ENCODE results near the gene STRIP2. TPM values are rescaled to one million over a fixed set of nuclear protein-coding genes. Genes with fewer than 3 reads are reported as not detected.
"Not testable (repeated sequence)": the region's sequence is repeated elsewhere in the genome, so short reads cannot be mapped to it uniquely, and the experiment has no call there.

The STRIP2 gene, protein sequence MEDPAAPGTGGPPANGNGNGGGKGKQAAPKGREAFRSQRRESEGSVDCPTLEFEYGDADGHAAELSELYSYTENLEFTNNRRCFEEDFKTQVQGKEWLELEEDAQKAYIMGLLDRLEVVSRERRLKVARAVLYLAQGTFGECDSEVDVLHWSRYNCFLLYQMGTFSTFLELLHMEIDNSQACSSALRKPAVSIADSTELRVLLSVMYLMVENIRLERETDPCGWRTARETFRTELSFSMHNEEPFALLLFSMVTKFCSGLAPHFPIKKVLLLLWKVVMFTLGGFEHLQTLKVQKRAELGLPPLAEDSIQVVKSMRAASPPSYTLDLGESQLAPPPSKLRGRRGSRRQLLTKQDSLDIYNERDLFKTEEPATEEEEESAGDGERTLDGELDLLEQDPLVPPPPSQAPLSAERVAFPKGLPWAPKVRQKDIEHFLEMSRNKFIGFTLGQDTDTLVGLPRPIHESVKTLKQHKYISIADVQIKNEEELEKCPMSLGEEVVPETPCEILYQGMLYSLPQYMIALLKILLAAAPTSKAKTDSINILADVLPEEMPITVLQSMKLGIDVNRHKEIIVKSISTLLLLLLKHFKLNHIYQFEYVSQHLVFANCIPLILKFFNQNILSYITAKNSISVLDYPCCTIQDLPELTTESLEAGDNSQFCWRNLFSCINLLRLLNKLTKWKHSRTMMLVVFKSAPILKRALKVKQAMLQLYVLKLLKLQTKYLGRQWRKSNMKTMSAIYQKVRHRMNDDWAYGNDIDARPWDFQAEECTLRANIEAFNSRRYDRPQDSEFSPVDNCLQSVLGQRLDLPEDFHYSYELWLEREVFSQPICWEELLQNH
- 100 and 104 TPM in 2 replicates for total RNA-seq (2014; rRNA removed)
- 11.5 TPM for polyA plus RNA-seq (2012)

DNA sequence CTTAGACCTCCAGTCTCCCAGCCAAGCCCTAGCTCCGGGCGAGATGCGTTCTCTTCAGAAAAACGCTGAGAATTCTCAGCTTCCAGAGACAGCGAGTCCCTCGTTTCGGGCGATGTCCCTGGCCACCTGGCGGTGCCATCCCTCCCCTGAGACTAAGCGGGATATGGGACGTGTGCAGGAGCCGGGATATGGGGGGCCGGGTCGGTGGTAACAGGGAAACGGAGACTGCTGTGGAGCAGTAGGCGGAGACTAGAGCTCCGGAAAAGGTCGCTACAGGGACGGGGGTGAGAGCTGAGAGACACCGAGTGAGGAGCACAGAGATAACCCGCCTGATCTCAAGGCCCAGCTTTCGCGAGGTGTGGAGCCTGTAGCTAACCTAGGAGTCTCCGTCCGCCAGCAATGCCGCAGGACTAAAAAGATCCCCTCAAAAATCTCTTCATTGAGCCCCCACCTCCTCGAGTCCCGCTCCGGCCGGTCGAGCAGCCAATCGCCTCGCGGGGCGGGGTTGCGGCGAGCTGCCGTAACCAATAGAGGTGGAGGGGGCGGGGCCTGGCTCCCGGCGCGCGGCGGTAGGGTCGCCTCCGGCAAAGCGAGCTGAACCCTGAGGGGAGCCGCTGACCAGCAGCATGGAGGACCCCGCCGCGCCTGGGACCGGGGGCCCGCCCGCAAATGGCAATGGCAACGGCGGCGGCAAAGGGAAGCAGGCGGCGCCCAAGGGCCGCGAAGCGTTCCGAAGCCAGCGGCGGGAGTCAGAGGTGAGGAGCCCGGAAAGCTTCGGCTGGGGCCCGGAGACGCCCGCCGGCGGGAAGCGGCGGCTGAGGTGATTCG lies at the start of gene STRIP2:
Gene STRIP2, plus strand, starts transcription at position 586 of the 828 bp plus-strand sequence. Its CDS starts 41 bp downstream, at position 627.
- DNase-seq (ENCODE audit: low read depth), result peak; percentile 89

DNA sequence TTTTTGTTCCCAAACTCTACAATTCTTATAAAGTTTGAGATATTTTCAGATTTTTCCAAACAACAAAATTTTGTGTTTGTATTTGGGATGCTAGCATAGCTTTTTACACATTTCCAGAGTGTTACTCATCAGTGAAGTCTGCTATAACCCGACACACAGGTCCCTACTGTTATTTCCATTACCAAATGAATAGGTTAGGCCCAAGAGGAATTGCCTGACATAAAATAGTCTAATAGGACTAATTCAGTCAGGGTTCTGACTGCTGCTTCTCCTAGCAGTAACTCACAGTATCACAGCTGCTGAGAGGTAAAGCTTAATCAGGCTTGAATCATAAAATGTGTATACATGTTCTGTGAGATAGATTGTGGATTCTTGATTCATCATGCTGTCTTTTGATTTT lies 49.1 kb upstream of the STRIP2 start:
- DNase-seq (ENCODE audit: low read depth), result peak; percentile 20

DNA sequence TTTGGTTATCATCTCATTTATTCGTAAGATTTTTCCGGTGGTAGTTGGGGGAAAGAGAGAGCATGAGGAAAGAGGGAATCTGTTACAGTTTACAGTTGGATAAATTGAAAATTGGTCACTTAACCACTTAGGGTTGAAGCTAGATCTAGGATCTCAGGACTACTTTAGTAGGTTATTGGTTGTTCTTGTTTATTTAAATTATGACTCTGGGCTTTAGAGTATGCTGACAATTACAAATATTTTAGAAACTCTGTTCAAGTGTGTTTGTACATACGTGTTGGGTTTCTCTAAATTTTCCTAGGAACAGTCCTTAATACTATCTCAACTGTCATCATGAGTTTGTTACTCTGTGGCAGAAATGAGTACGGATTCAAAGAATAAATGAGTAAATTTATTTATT lies 48.6 kb upstream of the STRIP2 start:
- DNase-seq (ENCODE audit: low read depth), result no peak

DNA sequence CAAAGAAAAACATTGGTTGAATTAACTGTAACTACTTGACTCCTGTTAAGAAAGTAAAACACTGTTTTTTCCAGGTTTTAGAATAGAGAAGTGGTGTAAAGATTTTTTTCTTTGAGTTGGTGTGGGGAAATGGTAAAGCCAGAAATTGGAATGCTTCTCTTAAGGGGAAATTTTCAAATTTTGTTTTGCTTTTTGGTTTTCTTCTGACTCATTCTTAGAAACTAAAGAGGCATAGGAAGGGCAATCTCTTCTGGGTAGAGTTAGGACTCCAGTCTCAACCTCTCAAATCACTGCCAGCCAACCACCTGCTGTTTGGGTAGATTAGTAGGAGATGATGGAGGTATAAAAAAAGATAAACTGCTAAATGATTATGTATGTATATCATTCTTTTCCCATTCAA lies 47.7 kb upstream of the STRIP2 start:
- DNase-seq (ENCODE audit: low read depth), result no peak

DNA sequence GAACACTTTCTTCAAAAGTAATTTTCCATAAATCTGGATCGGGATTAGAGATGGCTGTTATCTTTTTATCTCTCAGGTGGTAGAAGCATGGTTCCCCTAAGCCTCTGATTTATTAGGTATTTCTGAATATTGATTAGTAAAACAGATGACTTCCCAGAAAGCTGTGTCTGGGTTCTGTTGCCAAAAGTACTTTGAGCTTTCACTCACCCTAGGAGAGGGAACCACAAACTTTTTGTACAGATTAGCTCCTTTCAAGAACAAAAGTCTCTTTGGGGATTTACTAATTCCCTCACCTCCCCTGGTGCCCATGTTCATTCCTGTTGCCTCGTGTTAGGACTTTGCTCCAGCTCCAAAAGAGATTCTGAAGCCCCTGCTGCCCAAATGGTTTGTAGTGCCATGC lies 46.7 kb upstream of the STRIP2 start:
- DNase-seq (ENCODE audit: low read depth), result no peak

DNA sequence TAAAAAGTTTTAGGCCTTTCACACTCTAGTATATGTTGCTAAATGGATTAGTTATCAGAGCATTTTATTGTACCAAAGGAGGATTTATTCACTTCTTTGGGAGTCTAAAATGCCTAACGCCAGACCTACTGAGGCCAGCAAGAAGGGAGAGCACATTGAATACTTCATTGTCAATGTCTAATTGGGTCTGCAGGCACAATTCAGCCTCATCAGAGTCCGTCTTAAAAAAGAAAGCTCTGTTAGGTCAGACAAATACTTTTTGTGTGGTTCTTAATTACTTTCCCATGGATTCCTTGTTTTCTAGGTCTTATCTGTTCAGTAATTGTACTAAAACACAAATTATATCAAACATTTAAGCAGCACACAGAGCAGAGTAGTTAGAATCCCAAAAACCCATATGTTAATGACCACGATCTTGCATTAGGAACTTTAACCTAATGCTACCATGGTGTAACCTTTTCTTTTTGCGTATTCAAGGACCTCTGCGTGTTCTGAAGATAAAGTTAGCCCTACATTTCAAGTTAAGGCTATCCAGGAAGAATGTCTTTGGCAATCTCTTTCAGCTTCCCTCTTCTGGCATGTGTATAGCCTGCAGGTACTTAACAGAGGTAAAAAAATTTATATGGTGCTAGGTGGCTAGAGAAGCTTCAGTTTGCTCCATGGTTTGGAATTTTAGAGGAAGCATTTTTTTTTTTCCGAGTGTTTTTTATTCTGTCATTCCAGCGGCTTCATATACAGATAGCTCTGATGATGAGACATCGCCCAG lies 45.7 kb upstream of the STRIP2 start:
- no peak for DNase-seq (ENCODE audit: low read depth)

DNA sequence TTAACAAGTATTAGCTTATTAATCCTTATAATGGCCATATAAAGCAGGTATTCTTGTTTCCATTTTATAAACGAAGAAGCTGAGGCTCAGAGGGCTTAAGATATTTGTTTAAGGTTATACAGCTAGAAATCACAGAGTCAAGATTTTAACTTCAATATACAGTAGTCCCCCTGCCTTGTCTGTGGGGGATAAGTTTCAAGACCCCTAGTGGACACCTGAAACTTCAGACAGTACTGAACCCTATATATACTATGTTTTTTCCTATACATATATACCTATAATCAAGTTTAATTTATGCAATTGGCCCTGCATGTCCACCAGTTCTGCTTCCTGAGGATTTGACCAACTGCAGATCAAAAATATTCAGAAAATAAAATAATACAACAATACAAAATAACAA lies 44.4 kb upstream of the STRIP2 start:
- no peak for DNase-seq (ENCODE audit: low read depth)

DNA sequence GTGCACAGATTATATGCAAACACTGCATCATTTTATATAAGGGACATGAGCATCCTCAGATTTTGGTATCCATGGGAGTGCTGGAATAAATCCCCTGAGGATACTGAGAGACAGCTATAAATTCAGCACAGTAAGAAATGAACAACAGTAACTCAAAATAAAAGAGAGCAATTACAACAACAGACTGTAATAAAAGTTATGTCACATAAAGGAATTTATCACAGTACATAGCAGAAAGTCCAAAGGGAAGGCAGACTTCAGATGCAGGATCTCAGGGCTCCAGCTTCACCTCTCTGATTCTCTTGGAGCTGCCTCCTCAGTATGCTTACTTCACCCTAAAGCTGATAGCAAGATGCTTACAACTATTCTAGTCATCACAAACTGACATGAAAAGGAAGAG lies 43.9 kb upstream of the STRIP2 start:
- DNase-seq (ENCODE audit: low read depth), result no peak

DNA sequence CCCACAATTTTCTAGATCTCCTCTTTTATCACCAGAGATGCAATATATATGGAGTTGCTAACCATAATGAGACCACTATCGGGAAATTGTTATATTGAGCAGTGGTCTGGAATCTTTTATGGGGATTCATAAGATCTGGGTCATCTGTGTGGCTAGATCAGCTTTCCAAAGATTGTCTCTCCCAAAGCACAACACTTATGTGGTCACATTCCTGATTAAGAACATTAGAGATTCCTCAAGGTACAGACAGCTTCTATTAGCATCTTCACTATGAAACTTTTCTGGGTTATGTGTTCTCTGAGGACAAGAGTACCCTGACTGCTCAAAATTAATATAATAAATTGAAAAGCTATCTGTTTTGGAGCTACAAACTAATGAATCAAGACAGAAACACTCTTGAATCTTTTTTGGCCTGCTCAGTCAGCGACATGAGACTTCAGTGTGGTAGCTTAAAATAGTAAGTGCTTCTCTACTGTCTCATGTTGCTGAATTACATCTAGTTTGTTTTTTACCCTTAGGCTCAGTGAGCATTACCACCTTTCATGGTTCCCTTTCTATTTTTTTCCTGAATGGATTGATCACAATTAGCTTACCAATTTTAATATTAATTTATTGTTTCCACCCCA lies 42.6 kb upstream of the STRIP2 start:
- no peak for DNase-seq (ENCODE audit: low read depth)

DNA sequence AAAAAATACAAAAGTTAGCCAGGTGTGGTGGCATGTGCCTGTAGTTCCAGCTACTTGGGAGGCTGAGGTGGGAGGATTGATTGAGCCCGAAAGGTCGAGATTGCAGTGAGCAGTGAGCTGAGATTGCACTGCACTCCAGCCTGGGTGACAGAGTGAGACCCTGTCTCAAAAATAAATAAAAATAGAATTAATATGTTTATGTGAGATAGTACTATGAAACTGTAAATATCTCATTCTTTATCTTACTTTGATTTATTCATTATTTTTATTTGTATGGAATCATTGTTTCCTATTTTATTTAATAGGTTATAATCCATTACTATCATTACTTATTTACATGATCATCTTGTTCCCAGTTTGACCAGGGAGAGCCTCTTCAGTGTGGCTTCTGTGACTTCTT lies 41.0 kb upstream of the STRIP2 start:
- DNase-seq (ENCODE audit: low read depth), result no peak

DNA sequence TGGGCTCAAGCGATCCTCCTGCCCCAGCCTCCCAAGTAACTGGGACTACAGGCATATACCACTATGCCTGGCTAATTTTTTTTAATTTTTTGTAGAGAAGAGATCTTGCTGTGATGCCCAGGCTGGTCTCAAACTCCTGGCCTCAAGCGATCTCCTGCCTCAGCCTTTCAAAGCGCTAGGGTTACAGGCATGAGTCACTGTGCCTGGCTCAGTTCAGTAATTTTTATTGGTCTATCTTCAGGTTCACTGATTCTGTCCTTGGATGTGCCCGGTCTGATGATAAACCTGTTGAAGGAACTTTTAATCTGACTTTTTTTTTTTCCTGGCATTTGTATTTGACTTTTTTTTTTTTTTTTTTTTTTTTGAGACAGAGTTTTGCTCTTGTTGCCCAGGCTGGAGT lies 40.1 kb upstream of the STRIP2 start:
- no peak for DNase-seq (ENCODE audit: low read depth)

DNA sequence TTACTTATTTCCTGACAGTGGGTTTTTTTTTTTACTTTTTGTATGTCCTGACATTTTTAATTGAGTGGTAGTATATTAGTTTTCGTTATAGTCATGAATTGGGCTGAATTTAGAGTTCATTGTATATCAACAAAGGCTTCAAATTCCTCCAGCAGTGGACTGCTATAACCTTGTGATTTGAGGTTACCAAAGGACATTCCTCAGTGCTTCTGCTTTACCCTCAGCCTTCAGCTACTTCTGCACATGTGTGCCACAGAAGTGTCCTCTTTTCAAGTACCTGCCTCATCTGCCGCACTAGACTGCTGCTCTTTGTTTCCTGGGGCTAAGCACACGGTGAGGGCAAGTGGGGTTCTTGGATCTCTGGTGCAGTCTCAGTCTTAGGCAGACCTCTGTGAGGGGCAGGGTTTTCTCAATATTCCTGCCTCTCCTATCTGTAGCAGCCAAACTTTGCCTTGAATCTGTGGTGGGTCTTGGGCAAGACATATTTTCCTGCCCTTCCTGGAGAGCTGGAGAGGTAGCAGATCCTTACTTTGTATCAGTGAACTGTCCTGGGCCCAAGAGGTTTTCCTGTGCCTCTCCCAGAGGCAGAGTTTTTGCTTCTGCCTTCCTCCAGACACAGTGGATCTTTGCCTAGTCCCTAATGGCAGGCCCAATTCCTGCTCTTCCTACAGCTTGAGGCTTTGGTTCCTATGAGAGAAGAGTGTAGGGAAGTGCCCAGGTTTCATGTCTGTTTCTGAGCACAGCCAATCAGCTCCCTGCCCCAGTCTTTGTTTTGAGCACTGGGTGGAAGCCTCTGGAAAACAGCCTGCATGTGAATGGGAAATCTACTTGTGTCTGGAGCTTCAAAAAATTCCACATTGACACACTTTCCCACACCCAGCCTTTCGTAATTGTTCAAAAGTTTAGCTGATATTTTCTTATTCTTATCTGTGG lies 39.0 kb upstream of the STRIP2 start:
- no peak for DNase-seq (ENCODE audit: low read depth)

DNA sequence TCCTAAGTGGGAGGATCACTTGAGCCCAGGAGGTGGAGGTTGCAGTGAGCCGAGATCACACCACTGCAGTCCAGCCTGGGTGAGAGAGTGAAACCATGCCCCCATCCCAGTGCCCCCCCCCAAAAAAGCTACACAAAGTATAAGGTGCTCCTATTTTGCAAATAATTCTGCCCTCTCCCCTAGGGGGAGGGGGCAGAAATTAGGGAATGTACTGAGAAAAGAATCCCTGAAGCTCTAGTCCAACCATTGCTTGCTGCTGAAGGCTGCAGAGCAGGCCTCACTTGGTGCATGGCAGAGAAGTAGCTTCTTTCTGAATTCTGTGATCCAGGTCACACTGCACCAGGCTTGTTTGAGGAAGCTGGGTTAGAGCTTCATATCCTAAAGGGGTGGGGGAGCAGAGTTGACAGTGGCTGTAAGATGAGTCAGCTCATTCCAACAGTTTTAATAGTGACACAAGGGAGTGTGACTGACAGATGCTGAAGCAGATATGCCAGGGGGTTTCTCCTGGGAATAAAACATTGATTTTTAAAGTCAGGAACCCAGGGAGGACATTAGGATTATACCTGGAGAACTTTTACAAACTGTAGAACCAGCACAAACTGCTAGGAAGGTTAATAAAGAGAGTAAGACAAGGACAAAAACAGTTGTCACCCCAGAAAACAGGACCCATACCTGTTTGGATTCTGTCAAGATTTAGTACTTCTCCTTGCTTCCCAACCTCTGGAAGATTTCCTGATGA lies 32.8 kb upstream of the STRIP2 start:
- peak; percentile 38 for DNase-seq (ENCODE audit: low read depth)

DNA sequence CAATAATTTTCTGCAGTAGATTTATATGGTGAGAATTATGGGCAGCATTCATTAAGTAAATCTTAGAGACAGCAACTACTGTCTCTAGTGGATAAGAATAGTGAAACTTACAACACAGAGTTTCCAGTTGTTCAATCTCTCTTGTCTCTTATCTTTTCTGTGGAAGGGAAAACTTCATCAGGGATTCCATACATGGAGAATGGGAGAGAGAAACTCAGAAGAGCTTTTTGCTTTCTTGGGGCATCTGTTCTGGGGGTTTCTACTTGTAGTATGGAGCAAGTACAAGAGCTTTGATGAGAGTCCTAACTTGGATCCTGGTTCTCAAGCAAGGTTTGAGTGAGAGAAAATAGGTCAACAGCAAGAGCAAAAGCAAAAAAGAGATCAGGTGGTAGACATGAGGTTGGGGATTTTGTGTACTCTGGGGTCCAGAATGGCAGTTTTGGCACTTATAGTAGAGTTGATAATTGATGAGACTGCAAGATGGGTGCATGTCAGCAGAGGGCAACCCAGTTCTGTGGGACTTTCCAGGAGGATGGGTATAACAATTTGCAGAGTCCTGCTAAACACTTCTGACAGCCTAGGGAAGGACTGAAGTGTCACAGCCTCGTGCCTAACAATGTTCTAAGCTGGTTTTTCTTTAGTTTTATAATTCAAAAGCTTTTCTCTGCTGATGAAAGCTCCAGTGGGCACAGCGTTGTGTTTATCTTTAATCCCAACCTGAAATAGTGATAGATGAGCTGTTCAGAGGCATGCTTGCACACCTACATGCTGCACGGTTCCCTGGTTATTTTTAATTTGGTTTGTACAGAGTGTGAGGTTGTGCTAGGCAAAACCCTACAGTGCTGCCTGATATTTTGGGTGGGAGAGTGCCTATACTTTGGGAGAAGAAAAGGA lies 32.0 kb upstream of the STRIP2 start:
- DNase-seq (ENCODE audit: low read depth), result peak; percentile 39

DNA sequence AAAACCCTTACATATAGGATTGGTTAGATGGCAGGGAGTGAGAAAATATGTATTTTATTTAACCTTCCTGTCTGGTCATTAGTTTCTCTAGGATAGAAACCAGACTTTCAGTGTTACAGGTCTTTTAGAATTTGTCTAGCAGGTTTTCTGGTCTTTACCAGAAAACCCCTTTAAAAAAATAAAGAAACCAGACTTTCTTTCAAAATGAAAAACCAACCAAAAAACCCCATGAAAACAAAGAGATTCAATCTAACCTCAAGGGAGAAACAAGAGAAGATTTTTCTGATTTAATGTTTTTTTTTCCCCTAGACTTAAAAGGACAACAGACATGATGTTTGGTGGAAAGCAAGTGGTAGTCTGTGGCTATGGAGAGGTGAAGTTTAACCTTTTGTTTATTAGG lies 28.7 kb upstream of the STRIP2 start:
- DNase-seq (ENCODE audit: low read depth), result no peak

DNA sequence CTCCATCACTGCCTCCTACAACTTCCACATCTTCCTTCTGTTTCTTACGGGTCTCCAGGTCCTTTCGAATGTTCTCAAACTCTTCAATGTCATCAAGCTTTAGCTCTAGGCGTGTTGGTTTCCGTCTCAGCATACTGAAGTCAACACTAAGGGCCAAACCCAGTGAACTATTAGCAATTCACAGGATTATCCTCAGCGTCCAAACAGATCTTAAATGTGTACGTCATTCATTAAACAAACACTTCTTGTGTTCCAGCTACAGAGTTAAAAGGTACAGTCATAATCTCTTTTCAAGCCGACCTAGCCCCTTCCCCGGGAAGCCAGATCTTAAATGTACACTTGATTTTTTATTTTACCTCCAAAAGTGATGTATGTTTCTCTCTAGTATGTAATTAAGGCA lies 24.0 kb upstream of the STRIP2 start:
- DNase-seq (ENCODE audit: low read depth), result not testable (repeated sequence)

DNA sequence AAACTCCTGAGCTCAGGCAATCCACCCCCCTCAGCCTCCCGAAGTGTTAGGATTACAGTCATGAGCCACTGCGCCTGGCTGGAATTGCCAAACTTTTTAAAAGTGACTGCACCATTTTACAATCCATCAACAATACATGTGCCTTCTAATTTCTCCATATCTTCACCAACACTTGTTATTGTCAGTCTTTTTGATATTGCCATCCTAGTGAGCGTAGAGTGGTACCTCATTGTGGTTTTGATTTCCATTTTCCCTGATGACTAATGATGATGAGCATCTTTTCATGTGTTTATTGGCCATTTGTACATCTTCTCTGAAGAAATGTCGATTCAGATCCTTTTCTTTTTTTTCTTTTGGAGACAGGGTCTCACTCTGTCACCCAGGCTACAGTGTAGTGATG lies 21.7 kb upstream of the STRIP2 start:
- peak; percentile 53 for DNase-seq (ENCODE audit: low read depth)

DNA sequence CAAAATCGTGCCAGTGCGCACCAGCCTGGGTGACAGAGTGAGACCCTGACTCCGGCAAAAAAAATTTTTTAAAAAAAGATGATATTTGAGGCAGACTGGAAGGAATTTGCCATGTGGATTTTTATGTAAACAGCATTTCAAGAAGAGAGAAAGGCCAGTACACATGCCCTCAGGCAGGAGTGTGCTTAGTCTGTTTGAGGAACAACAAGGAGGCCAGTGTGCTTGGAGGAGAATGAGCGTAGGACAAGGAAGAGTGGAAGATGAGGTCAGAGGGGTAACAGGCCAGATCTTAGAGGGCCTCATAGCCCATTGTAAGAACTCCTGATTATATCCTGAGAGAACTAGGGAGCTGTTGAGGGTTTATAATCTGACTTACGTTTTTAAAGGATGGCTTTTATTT lies 17.2 kb upstream of the STRIP2 start:
- DNase-seq (ENCODE audit: low read depth), result no peak

Data from LHCN-M2 (cell line).